Breast epithelium (tissue), 4 donors: ENCODE measurements around the gene RPS6KC1. TPM values are rescaled to one million over a fixed set of nuclear protein-coding genes. Genes with fewer than 3 reads are reported as not detected.
"Not testable (repeated sequence)": the region's sequence is repeated elsewhere in the genome, so short reads cannot be mapped to it uniquely, and the experiment has no call there.

Source experiments
- DNase-seq, 2 donors: peaks; one replicate each; pipeline ENCODE4 v3.0.0-alpha.2; 2019; ENCODE audit warnings: low spot score in 2 of 2
- H3K27ac ChIP-seq, 2 donors: fragments of 200-600 bp; sonication (generic) in 1 of 2; one replicate each; pipeline ENCODE4 v1.5.1; 2016 to 2019; ENCODE audit warnings: mild to moderate bottlenecking in 1 of 2
- H3K27me3 ChIP-seq, 2 donors: fragments of 200-600 bp; sonication (generic) in 1 of 2; one replicate each; pipeline versions ENCODE4 v1.5.1 to v1.6.0; 2017 to 2019; ENCODE audit warnings: control low read depth in 1 of 2, mild to moderate bottlenecking in 1 of 2
- H3K36me3 ChIP-seq: fragments of 200-600 bp; one replicate; pipeline ENCODE4 v1.5.1; 2019
- H3K4me1 ChIP-seq, 2 donors: fragments of 200-600 bp; sonication (generic); one replicate each; pipeline ENCODE4 v1.5.1; 2016 to 2019; ENCODE audit warnings: control low read depth in 1 of 2
- H3K4me3 ChIP-seq, 3 donors: fragments of 200-600 bp; sonication (generic); 1 replicate in 2 of 3; 2 replicates in 1 of 3; pipeline ENCODE4 v1.5.1; 2016 to 2019; ENCODE audit warnings: mild to moderate bottlenecking in 3 of 3, moderate library complexity in 2 of 3
- H3K9me3 ChIP-seq, 2 donors: fragments of 200-600 bp; sonication (generic) in 1 of 2; one replicate each; pipeline ENCODE4 v1.5.1; 2016 to 2019; ENCODE audit warnings: control low read depth in 1 of 2
- CTCF ChIP-seq, 3 donors: fragments of 450-650 bp; IDR thresholded peaks; one replicate each; pipeline ENCODE4 v1.5.1; 2016 to 2017; ENCODE audit warnings: antibody characterized with exemption in 3 of 3, mild to moderate bottlenecking in 3 of 3, moderate library complexity in 3 of 3
- POLR2A ChIP-seq: fragments of 450-650 bp; IDR thresholded peaks from one replicate; pipeline ENCODE4 v1.6.1; 2016; ENCODE audit warnings: antibody characterized with exemption, mild to moderate bottlenecking, moderate library complexity
- POLR2AphosphoS5 ChIP-seq, 3 donors: sonication (generic); formaldehyde crosslinking; IDR thresholded peaks; one replicate each; pipeline ENCODE4 v1.6.1; 2017; ENCODE audit warnings: antibody characterized with exemption in 3 of 3
- intact Hi-C: fragments of 100-400 bp; cut with DNase I; formaldehyde crosslinking; loops from one replicate; pipeline ENCODE4 v1.15.1; 2023; ENCODE audit warnings: low total_unique reads
- total RNA-seq, 3 donors: library from RNA; depleted of rRNA; stranded (reverse); fragments of >200 nt; gene quantifications; one replicate each; pipeline ENCODE4 v1.1.0, GENCODE V29; 2016

Gene RPS6KC1
- total RNA-seq, 3 donors from 2014 or later = 26.2 to 32.1 (median 28.2) TPM

GRCh38 chr1:213154056-213154685, 103.1 kb downstream of the RPS6KC1 start:
- H3K4me1 ChIP-seq = no peaks in the 10 kb centered on the region
- H3K9me3 ChIP-seq = peaks cover 0 to 6% of the 10 kb centered on the region in 2 donors
- DNase-seq = no peak
- intact Hi-C loops = no loop called here
- H3K27ac ChIP-seq = no peak overlapping the region
- no peak for TF ChIP-seq CTCF (IDR thresholded peaks at IDR 0.05)
- H3K36me3 ChIP-seq = no peaks in the 10 kb centered on the region
- no peak overlapping the region for H3K4me3 ChIP-seq
- no peaks in the 10 kb centered on the region for H3K27me3 ChIP-seq

- intact Hi-C loops = no loop called here
- H3K9me3 ChIP-seq = peaks cover 0 to 6% of the 10 kb centered on the region in 2 donors
- no peaks in the 10 kb centered on the region for H3K27me3 ChIP-seq
- H3K36me3 ChIP-seq = no peaks in the 10 kb centered on the region
- no peak for DNase-seq
- no peaks in the 10 kb centered on the region for H3K4me1 ChIP-seq
- H3K4me3 ChIP-seq = no peak overlapping the region
- H3K27ac ChIP-seq = no peak overlapping the region
- no peak for TF ChIP-seq POLR2AphosphoS5 (IDR thresholded peaks at IDR 0.05)
- TF ChIP-seq CTCF (IDR thresholded peaks at IDR 0.05) = no peak
- no peak for TF ChIP-seq POLR2A
Measured at GRCh38 chr1:213159376-213159775, 108.3 kb downstream of the RPS6KC1 start.

GRCh38 chr1:213160442-213160841, 109.4 kb downstream of the RPS6KC1 start:
- H3K27me3 ChIP-seq, H3K4me3 ChIP-seq, H3K36me3 ChIP-seq, DNase-seq, H3K4me1 ChIP-seq, H3K27ac ChIP-seq, intact Hi-C loops, H3K9me3 ChIP-seq: not testable (repeated sequence)

- Histone ChIP-seq H3K27me3 (no peaks in the 10 kb centered on the region), H3K27ac (peak overlapping the region in 1 of 2 donors; percentile 16), H3K36me3 (no peaks in the 10 kb centered on the region), H3K9me3 (no peaks in the 10 kb centered on the region), H3K4me1 (no peaks in the 10 kb centered on the region), H3K4me3 (no peak overlapping the region)
- no peak for DNase-seq
- intact Hi-C loops = no loop called here
- no peak for TF ChIP-seq POLR2A
- no peak for TF ChIP-seq POLR2AphosphoS5 (IDR thresholded peaks at IDR 0.05)
- no peak for TF ChIP-seq CTCF (IDR thresholded peaks at IDR 0.05)
Measured at GRCh38 chr1:213162338-213162737, 111.3 kb downstream of the RPS6KC1 start.

GRCh38 chr1:213162862-213163261, 111.8 kb downstream of the RPS6KC1 start:
- TF ChIP-seq POLR2A = no peak
- TF ChIP-seq POLR2AphosphoS5 (IDR thresholded peaks at IDR 0.05) = no peak
- TF ChIP-seq CTCF (IDR thresholded peaks at IDR 0.05) = no peak
- DNase-seq = no peak
- Histone ChIP-seq H3K27ac (no peak overlapping the region), H3K36me3 (no peaks in the 10 kb centered on the region), H3K4me3 (no peak overlapping the region), H3K9me3 (no peaks in the 10 kb centered on the region), H3K4me1 (no peaks in the 10 kb centered on the region), H3K27me3 (no peaks in the 10 kb centered on the region)
- intact Hi-C loops = no loop called here

GRCh38 chr1:213163278-213163711, 112.3 kb downstream of the RPS6KC1 start:
- intact Hi-C loops = no loop called here
- H3K27ac ChIP-seq = no peak overlapping the region

More at GRCh38 chr1:213163278-213163711, 112.3 kb downstream of the RPS6KC1 start:
- Histone ChIP-seq H3K4me1 (no peaks in the 10 kb centered on the region), H3K27me3 (no peaks in the 10 kb centered on the region), H3K9me3 (no peaks in the 10 kb centered on the region), H3K36me3 (no peaks in the 10 kb centered on the region), H3K4me3 (no peak overlapping the region)
- TF ChIP-seq CTCF (IDR thresholded peaks at IDR 0.05) = no peak
- no peak for TF ChIP-seq POLR2A
- TF ChIP-seq POLR2AphosphoS5 (IDR thresholded peaks at IDR 0.05) = no peak
- DNase-seq = no peak
